Measurements from ENCODE around the gene RBM5. TPM values are rescaled to one million over a fixed set of nuclear protein-coding genes. Genes with fewer than 3 reads are reported as not detected.

Gene RBM5
- total and polyA plus RNA-seq, 8 donors: 117 to 525 (median 415) TPM

DNA sequence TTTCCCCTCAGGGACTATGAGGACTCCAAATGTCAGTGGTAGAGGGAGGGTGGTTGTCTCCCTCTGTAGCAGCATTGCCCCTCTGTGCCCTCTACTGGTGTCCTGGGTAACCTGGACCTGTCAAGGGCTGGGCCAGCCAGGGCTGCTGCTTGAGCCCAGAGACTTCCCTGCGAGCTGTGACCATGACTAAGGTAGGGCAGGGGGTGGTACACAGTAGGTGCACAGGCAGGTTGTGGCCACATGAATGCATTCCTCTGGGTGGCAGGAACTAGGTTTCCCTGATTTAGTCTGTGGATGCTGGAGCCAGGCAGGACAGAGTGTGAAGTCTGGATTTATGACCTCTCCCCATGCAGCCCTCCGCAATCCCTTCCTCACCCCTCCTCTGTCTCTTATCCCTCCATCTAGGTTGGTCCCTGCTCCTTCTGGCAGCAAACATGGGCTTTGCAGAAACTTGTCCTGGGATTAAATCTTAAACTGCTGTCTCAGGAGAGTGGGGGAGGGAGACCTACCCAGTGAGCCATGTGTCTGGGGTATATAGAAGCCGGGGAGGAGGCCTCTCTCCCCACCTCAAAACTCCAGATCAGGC, 57.7 kb downstream of the RBM5 start:
- Histone ChIP-seq H3K27ac (no peak overlapping the region), H3K4me3 (no peak overlapping the region), H3K4me1 (no peaks in the 10 kb centered on the region), H3K9me3 (no peaks in the 10 kb centered on the region), H3K36me3 (no peaks in the 10 kb centered on the region), H3K27me3 (no peaks in the 10 kb centered on the region)
- ATAC-seq (no peak), DNase-seq (no peak)
- TF ChIP-seq, protein P1, sequence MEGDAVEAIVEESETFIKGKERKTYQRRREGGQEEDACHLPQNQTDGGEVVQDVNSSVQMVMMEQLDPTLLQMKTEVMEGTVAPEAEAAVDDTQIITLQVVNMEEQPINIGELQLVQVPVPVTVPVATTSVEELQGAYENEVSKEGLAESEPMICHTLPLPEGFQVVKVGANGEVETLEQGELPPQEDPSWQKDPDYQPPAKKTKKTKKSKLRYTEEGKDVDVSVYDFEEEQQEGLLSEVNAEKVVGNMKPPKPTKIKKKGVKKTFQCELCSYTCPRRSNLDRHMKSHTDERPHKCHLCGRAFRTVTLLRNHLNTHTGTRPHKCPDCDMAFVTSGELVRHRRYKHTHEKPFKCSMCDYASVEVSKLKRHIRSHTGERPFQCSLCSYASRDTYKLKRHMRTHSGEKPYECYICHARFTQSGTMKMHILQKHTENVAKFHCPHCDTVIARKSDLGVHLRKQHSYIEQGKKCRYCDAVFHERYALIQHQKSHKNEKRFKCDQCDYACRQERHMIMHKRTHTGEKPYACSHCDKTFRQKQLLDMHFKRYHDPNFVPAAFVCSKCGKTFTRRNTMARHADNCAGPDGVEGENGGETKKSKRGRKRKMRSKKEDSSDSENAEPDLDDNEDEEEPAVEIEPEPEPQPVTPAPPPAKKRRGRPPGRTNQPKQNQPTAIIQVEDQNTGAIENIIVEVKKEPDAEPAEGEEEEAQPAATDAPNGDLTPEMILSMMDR (IDR thresholded peaks at IDR 0.05): no peak
- intact Hi-C loops (cut with DNase I): no loop called here

DNA sequence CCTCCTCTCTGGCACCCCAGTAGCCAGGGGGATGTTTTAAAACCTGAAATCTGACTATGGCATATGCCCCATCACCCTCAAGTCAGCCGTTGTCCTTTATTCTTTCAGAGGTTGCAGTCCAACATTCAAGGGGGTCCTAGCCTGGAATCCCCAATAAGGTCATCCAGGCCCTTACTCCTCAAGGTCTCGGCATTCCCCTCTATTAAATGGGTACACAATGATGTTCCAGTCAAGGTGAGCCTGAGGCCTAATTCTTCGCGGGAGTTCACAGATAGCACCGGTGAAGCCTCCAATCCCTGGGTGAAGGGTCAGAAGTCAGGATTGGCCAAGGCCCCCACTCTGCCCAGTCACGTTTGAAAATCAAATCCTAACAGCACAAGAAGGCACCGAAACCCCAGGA, 58.3 kb downstream of the RBM5 start:
- Histone ChIP-seq H3K9me3 (no peaks in the 10 kb centered on the region), H3K4me3 (no peak overlapping the region), H3K36me3 (no peaks in the 10 kb centered on the region), H3K27me3 (no peaks in the 10 kb centered on the region), H3K27ac (no peak overlapping the region), H3K4me1 (no peaks in the 10 kb centered on the region)
- intact Hi-C loops (cut with DNase I): no loop called here
- ATAC-seq (no peak), DNase-seq (no peak)
- TF ChIP-seq, protein P1 (IDR thresholded peaks at IDR 0.05): no peak

DNA sequence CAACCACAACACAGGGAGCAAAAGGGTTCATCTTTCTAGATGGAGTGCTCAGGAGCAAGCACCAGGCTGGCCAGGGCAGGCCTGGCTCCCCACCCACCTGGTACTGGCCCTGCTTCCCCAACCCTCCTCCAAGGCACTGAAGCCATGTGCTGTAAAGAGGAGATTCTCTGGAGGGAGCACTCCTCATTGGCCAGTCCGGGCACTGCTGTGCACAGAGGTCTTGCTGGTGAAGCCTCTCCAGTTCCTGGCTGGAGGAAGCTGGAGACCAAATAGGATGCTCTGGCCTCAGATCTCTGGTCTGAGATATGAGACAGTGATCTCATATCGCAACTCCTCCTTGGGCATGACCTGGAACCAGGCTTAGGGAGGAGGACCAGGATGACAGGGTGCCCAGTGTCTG, 58.7 kb downstream of the RBM5 start:
- no peaks in the 10 kb centered on the region for H3K36me3 ChIP-seq
- no peak overlapping the region for H3K27ac ChIP-seq
- H3K9me3 ChIP-seq: no peaks in the 10 kb centered on the region
- TF ChIP-seq, protein P1 (IDR thresholded peaks at IDR 0.05): no peak
- DNase-seq (no peak), ATAC-seq (no peak)
- intact Hi-C loops (cut with DNase I): no loop called here
- H3K4me3 ChIP-seq: no peak overlapping the region
- H3K27me3 ChIP-seq: no peaks in the 10 kb centered on the region
- no peaks in the 10 kb centered on the region for H3K4me1 ChIP-seq

DNA sequence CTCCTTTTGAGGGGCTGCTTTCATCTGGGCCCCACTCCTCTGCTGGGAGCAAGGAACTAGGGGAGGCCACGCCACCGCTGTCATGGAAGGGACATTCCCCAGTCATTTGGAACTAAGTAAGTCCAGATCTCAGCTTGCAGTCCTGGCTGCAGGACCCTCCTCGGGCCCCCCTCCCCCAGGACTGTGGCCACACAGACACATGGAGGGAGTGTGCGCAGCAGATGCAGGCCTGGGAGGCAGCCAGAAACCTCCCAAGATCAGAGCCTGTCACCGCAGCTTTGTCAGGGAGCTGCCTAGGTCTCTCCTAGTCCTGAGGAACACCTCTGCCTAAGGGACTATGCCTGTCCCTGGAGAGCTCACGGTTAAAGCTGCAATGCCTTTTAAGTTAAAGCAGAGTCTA, 59.1 kb downstream of the RBM5 start:
- ATAC-seq (no peak), DNase-seq (no peak)
- intact Hi-C loops (cut with DNase I): no loop called here
- Histone ChIP-seq H3K9me3 (no peaks in the 10 kb centered on the region), H3K27me3 (no peaks in the 10 kb centered on the region), H3K4me1 (no peaks in the 10 kb centered on the region), H3K36me3 (no peaks in the 10 kb centered on the region), H3K27ac (no peak overlapping the region), H3K4me3 (no peak overlapping the region)
- TF ChIP-seq, protein P1 (IDR thresholded peaks at IDR 0.05): no peak

DNA sequence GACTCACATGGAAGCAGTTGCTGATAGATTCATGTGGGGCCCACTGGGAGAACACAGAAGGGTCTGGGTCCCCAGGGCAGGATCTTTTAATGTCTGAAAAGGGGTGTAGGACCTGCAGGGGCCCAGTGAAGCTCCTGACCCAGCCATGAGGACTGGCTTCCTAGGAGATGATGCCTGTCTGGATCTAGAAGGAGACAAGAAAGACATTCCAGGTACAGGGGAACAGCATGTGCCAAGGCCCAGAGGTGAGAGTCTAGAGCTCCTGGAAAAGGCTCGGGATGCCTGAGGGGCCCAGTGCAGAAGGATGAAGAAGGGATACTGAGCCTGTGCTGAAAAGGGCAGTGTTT, 61.7 kb downstream of the RBM5 start:
- intact Hi-C loops (cut with DNase I): no loop called here
- Histone ChIP-seq H3K4me3 (no peak overlapping the region), H3K36me3 (no peaks in the 10 kb centered on the region), H3K4me1 (peaks cover 0 to 14% of the 10 kb centered on the region in 2 donors), H3K9me3 (no peaks in the 10 kb centered on the region), H3K27me3 (peaks cover 0 to 18% of the 10 kb centered on the region in 2 donors), H3K27ac (no peak overlapping the region)
- TF ChIP-seq, protein P1 (IDR thresholded peaks at IDR 0.05): no peak
- ATAC-seq: no peak
- DNase-seq: no peak

All from left lung (tissue), 10 donors.